Right lobe of liver (tissue), 4 donors: ENCODE measurements around the gene FGGY.

Source experiments
- CTCF ChIP-seq, 4 donors: fragments of 200-600 bp in 3 of 4; fragments of 450-650 bp in 1 of 4; IDR thresholded peaks; one replicate each; pipeline versions ENCODE4 v1.5.1 to v1.8.0; 2016 to 2022; ENCODE audit warnings: antibody characterized with exemption in 4 of 4, mild to moderate bottlenecking in 2 of 4
- POLR2A ChIP-seq: fragments of 450-650 bp; IDR thresholded peaks from one replicate; pipeline ENCODE4 v1.6.1; 2017; ENCODE audit warnings: antibody characterized with exemption, mild to moderate bottlenecking
- donor health status: DM: no; HTN: no; CAD: no.
- donor health status: DM: no; HTN: no; CAD: no.
- donor health status: DM: no; HTN: yes; CAD: no.

DNA sequence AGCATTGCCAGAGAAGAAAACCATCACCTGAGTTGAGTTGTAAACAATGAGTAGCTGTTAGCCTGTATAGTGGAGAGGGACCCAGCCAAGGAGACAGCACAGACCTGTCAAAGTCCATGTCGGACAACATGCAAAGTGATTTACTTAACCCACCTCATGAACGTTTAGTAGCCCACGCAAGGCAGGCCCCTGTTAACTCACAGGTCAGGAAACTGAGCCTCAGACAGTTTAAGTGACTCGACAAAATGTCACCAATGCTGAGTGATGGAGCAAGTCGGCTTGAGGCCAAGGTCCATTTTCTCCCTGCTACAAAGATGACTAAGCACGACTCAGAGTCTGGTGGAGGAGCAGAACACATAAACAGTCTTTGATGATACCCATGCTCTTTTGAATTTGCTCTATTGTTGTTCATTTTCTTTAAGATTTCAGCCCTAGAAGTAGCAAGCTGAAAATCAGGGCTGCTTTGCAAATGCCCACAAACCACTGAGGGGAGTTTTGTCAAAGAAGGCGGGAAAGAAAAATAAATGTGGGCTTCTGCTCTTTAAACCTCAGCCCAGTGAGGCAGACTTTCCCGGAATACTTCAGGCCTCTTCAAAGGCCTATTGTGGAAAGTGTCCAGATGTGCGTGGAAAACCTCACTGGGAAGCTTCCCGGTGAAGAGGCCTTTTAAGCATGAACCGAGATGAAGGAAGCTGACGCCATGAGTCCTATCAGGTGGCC lies 434.0 kb downstream of the FGGY start:
- TF ChIP-seq CTCF (IDR thresholded peaks at IDR 0.05), result no peak
- no peak for TF ChIP-seq POLR2A
